Activated naive CD4-positive, alpha-beta T cell treated with anti-CD3 and anti-CD28 coated beads for 36 hours (primary cell): ENCODE measurements around the gene OR6B1. TPM values are rescaled to one million over a fixed set of nuclear protein-coding genes. Genes with fewer than 3 reads are reported as not detected.
A peak's percentile ranks its signal among the peaks of the same experiment; 100 is the strongest.

ENCODE experiments used
- CTCF ChIA-PET: fragments of 350-600 bp; sonication (Branson Sonifier 250); formaldehyde crosslinking; loops from one replicate; lab custom pipeline; 2021; ENCODE audit warnings: antibody characterized with exemption; lab: Charles Lee
- DNase-seq: peaks from one replicate; pipeline ENCODE4 v3.0.0-alpha.2; 2020
- H3K27ac Mint-ChIP-seq: one replicate; pipeline ENCODE4 v1.8.0; 2021; ENCODE audit warnings: mild to moderate bottlenecking, mixed read lengths
- H3K27me3 Mint-ChIP-seq: one replicate; pipeline ENCODE4 v1.8.0; 2021; ENCODE audit warnings: low read depth, mixed read lengths
- H3K36me3 Mint-ChIP-seq: one replicate; pipeline ENCODE4 v1.8.0; 2021; ENCODE audit warnings: low read depth, mixed read lengths
- H3K4me1 Mint-ChIP-seq: one replicate; pipeline ENCODE4 v1.8.0; 2021; ENCODE audit warnings: low read depth, mixed read lengths
- H3K4me3 Mint-ChIP-seq: one replicate; pipeline ENCODE4 v1.8.0; 2021; ENCODE audit warnings: mild to moderate bottlenecking, moderate library complexity, mixed read lengths
- H3K9me3 Mint-ChIP-seq: one replicate; pipeline ENCODE4 v1.8.0; 2021; ENCODE audit warnings: mixed read lengths
- intact Hi-C: fragments of 100-400 bp; cut with micrococcal nuclease; formaldehyde crosslinking; loops from one replicate; pipeline ENCODE4 v1.15.1; 2023
- total RNA-seq, 2 experiments: library from RNA; stranded (reverse); gene quantifications; one replicate each; pipeline ENCODE4 v1.2.3, GENCODE V29; 2021

The OR6B1 gene
- total RNA-seq, 2 experiments from 2014 or later: not detected

DNA sequence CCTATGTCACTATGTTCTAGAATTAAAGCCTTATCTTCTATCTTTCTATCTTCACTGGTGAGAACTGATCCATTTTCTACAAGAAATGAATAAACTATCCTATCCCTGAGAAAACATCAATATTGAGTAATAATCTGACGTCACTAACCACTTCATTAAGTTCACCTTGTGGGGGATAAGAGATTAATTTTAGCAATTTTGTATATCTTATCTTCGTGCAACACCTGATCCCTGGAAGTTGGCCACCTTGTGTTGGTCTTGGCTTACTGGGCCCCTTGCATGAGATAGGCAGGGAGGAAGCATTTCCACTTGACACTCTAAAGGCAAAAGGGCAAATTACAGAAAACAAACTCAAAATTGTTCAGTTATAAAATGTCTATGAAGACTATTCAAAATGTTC is 20.1 kb upstream of the OR6B1 start:
- Mint-ChIP-seq H3K27ac (no peak overlapping the region), H3K9me3 (no peaks in the 10 kb centered on the region), H3K4me1 (no peaks in the 10 kb centered on the region), H3K4me3 (no peak overlapping the region), H3K27me3 (peaks cover 5% of the 10 kb centered on the region), H3K36me3 (no peaks in the 10 kb centered on the region)
- CTCF ChIA-PET: no interaction called here
- DNase-seq: no peak
- intact Hi-C loops: no loop called here

DNA sequence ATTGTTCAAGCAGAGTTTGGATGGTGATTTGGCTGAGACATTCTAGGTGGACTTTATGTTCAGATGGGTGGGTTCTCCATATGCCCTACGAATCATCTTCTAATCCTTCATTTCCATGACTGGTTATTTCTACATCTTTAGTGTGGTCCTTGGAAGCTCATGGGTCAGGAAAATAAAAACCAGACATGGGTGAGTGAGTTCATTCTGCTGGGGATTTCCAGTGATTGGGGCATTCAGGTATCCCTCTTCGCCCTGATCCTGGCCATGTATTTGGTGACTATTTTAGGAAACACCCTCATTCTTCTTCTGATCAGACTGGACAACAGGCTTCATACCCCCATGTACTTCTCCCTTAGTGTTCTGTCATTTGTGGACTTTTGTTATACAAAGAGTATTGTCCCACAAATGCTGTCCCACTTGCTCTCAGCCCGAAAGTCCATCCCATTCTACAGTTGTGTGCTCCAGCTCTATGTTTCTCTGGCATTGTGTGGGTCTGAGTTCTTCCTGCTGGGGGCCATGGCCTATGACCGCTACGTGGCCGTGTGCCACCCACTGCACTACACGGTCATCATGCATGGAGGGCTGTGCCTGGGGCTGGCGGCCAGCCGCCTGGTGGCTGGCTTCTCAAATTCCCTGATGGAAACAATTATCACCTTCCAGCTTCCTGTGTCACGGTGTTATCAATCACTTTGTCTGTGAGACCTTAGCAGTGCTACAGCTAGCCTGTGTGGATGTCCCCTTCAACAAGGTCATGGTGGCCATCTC is 19.2 kb upstream of the OR6B1 start:
- Mint-ChIP-seq H3K27ac (no peak overlapping the region), H3K4me3 (no peak overlapping the region), H3K4me1 (no peaks in the 10 kb centered on the region), H3K27me3 (peaks cover 5% of the 10 kb centered on the region), H3K9me3 (no peaks in the 10 kb centered on the region), H3K36me3 (no peaks in the 10 kb centered on the region)
- CTCF ChIA-PET: no interaction called here
- no peak for DNase-seq
- intact Hi-C loops: no loop called here

DNA sequence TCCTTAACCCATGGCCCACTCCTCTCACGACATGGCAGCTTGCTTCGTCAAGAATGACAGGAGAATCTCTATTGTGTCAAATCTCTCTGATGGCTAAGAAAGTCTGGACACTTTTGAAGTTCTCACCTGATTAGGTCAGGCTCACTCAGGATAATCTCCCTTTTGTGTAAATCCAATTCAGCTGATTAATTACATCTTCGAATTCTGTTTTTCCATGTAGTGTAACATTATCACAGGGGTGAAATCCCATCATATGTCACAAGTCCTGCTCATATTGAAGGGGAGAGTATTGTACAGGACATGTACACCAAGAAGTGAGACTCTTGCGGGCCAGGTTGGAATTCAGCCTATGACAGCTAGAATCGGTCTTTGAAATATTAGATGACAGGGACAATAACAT is 16.2 kb upstream of the OR6B1 start:
- DNase-seq: no peak
- CTCF ChIA-PET: no interaction called here
- Mint-ChIP-seq H3K36me3 (peaks cover 2% of the 10 kb centered on the region), H3K4me3 (no peak overlapping the region), H3K9me3 (no peaks in the 10 kb centered on the region), H3K27me3 (peaks cover 5% of the 10 kb centered on the region), H3K4me1 (peaks cover 14% of the 10 kb centered on the region), H3K27ac (no peak overlapping the region)
- intact Hi-C loops: no loop called here

DNA sequence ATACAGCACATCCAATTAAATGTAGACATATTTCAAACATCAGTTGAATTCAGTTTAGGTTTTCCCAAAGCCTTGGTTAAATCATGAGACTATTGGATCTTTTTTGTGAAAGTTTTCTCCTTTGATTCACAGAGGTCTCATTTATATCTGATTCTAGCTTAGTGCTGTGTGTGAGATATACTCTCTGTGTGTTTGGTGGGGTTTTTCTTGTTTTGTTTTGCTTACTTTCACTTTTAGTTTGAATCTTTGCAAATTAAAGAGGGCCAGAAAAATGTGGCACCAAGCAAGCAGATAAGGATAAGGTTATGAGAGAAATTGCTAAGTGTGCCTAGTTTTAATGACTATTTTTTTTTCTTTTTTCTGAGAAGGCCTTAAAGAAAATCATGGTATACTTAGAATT is 12.6 kb upstream of the OR6B1 start:
- Mint-ChIP-seq H3K27ac (peak overlapping the region; percentile 16), H3K4me3 (no peak overlapping the region)
- CTCF ChIA-PET: interaction anchor here (2.2 kb wide), 1 partner anchor 141 kb away, joined by 5 read pairs; no protein-coding TSS in a partner anchor

DNA sequence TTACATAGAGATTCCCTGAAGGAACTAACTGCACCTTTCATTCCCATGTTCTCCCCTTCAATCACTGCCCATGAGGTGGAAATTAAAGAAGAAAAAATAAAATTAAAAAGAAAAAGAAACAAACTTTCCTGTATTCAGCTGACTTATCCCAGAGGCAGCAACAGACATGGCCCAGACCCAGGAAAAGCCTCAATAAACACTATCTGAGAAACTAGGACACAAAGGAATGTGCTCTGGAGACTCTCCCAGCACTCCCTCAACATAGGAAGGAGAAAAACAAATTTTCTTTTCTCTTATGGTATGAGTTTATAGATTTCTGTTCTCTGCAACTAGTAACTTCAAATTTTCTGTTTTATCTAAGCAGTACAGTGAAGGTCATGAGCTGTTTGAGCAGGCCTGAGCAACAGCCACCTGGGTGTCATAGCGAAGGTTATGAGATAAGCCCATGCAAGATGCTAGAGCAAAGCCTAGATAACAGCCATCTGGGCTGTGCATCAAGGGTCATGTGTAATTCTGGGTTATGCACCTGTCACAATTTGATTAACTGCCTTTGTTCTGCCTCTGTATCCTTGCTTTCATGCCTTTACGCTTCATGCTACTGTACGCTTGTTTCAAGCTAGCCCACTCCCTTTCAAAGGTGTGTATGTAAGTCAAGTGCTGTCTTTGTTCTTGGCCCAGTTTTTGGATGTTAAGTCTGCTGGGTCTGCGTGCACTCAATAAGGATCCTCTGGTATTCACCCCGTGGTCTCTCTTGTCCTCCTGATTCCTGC is 11.0 kb upstream of the OR6B1 start:
- intact Hi-C loops: no loop called here
- peaks cover 12% of the 10 kb centered on the region for H3K9me3 Mint-ChIP-seq
- no peak overlapping the region for H3K4me3 Mint-ChIP-seq

More for the DNA sequence above, 12.6 kb upstream of the OR6B1 start:
- Mint-ChIP-seq H3K9me3 (peaks cover 12% of the 10 kb centered on the region), H3K36me3 (peaks cover 10% of the 10 kb centered on the region), H3K27me3 (peaks cover 2% of the 10 kb centered on the region), H3K4me1 (peaks cover 14% of the 10 kb centered on the region)
- intact Hi-C loops: no loop called here
- no peak for DNase-seq

DNA sequence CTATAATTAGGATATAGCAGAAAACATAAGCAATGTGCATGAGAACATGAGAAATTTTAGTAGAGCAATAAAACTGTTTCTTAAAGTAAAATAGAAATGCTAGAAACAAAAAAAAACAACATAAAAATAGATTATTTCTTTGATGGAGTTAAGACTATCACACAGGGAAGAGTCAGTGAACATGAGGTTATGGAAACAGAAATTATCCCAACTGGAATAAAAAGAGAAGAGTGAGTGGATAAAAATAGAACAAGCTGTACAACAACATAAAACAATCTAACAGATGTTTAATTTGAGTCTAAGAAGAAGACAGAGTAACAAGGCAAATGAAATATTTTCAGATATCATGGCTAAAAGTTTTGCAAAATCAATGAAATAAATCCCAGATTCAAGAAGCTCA is 7.5 kb upstream of the OR6B1 start:
- Mint-ChIP-seq H3K4me1 (peaks cover 2% of the 10 kb centered on the region), H3K27me3 (peaks cover 6% of the 10 kb centered on the region), H3K36me3 (peaks cover 10% of the 10 kb centered on the region), H3K4me3 (no peak overlapping the region), H3K27ac (no peak overlapping the region), H3K9me3 (peaks cover 12% of the 10 kb centered on the region)
- intact Hi-C loops: no loop called here
- no peak for DNase-seq
- CTCF ChIA-PET: no interaction called here

More for the DNA sequence above, 11.0 kb upstream of the OR6B1 start:
- CTCF ChIA-PET: no interaction called here
- H3K27me3 Mint-ChIP-seq: peaks cover 2% of the 10 kb centered on the region
- peaks cover 10% of the 10 kb centered on the region for H3K36me3 Mint-ChIP-seq
- H3K4me1 Mint-ChIP-seq: peaks cover 14% of the 10 kb centered on the region
- DNase-seq: no peak
- no peak overlapping the region for H3K27ac Mint-ChIP-seq

DNA sequence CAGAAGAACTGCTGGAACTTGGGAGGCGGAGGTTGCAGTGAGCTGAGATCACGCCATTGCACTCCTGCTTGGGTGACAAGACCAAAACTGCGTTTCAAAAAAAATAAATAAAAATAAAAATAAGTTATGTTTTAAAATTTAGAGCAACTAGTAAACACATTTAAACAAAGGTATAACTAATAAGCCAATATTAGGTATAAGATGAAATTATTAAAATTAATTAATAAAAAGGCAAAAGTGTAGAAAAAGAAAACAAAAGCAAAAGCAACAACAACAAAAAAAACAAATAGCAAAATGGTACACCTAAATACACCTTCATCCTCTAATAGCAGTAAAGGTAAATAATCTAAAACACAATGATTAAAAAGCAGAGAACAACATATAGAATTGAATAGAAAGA is 6.2 kb upstream of the OR6B1 start:
- no peak overlapping the region for H3K27ac Mint-ChIP-seq
- H3K4me3 Mint-ChIP-seq: no peak overlapping the region
- intact Hi-C loops: no loop called here
- CTCF ChIA-PET: no interaction called here
- peaks cover 12% of the 10 kb centered on the region for H3K9me3 Mint-ChIP-seq
- H3K36me3 Mint-ChIP-seq: peaks cover 8% of the 10 kb centered on the region
- no peak for DNase-seq
- no peaks in the 10 kb centered on the region for H3K4me1 Mint-ChIP-seq
- peaks cover 6% of the 10 kb centered on the region for H3K27me3 Mint-ChIP-seq

DNA sequence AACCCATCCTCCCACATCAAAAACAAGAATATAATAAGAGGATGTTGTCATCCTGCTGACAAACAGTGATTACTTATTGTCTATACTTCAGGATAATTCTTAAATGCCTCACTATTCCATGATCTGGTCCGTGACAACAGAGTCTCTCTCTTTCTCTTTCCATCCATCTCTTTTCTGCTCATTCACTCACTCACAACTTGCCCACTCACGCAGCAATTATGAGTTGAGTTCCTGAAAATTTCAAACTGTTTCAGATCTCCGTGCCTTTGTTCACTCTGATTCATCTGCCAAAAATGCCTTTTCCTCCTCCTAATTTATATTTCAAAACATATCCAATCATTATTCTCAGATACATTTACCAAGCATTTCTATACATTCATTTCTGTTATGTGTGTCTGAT is 1.4 kb downstream of the OR6B1 start:
- Mint-ChIP-seq H3K36me3 (no peaks in the 10 kb centered on the region), H3K4me3 (no peak overlapping the region), H3K9me3 (no peaks in the 10 kb centered on the region), H3K4me1 (no peaks in the 10 kb centered on the region), H3K27ac (no peak overlapping the region), H3K27me3 (peaks cover 10% of the 10 kb centered on the region)
- CTCF ChIA-PET: interaction anchor here (1.9 kb wide), 1 partner anchor 126 kb away, joined by 5 read pairs; no protein-coding TSS in a partner anchor
- intact Hi-C loops: no loop called here
- DNase-seq: no peak

DNA sequence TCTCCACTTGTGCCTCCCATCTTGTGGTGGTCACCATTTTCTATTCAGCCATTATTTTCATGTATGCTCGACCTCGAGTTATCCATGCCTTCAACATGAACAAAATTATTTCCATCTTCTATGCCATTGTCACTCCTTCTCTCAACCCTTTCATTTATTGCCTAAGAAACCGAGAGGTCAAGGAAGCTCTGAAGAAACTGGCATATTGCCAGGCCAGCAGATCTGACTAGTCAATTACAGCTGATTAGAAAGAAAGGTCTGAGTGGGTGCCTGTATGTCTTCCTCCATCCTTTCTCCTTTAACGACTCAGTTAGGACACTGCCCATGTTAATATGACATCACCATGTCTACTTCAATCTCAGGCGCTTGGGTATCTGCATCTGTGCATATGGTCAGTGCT is 4.6 kb downstream of the OR6B1 start:
- DNase-seq: no peak
- Mint-ChIP-seq H3K4me1 (no peaks in the 10 kb centered on the region), H3K27me3 (peaks cover 13% of the 10 kb centered on the region), H3K9me3 (peaks cover 8% of the 10 kb centered on the region), H3K36me3 (no peaks in the 10 kb centered on the region), H3K4me3 (no peak overlapping the region), H3K27ac (no peak overlapping the region)
- CTCF ChIA-PET: no interaction called here
- intact Hi-C loops: no loop called here

DNA sequence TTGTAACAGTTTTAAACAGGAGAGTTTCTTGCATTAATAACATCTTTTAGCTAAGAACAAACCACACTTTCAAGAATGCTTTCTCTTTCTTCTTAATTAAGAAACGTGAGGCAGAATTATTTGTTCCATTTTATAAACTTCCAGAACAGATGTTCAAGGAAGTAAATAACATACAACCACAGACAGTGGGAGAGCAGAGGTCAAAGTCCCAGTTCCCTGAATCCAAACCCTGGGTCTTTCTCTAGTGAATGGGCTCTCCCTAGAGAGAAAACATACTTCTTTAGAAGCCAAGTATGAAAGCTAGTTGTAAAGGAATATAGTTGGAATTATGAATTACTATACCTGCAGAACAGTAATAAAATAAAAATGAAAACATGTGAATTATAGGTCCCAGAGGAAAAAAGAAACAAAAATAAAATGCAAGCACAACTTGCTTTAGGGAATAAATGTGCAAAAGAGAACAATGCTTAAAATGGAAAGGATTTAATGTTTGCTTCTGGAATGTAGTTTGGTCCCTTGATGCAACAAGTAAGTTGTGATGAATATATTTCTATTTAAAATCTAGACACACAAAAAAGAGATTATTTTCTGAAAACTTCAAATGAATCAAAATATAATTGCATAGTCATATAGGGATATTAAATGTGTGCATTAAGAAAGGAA is 6.0 kb downstream of the OR6B1 start:
- CTCF ChIA-PET: no interaction called here
- H3K4me1 Mint-ChIP-seq: no peaks in the 10 kb centered on the region
- H3K36me3 Mint-ChIP-seq: no peaks in the 10 kb centered on the region
- peaks cover 11% of the 10 kb centered on the region for H3K27me3 Mint-ChIP-seq
- H3K27ac Mint-ChIP-seq: no peak overlapping the region
- DNase-seq: no peak
- peaks cover 14% of the 10 kb centered on the region for H3K9me3 Mint-ChIP-seq
- intact Hi-C loops: no loop called here
- H3K4me3 Mint-ChIP-seq: no peak overlapping the region

DNA sequence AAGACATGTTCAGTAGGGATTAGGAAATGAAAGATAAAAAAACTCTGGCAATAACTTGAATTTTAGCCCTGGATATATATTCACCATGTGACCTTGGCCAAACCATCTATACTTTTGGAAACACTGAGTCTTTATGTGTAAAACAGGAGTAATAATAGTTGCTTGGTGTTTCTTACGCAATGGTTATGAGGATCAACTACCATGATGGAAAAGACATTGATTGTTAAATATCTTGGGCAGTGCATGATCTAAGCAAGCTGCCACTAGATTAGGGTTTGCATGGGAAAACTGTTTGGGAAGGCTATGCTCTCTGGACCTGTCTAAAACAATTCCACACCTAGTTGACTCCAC is 6.5 kb downstream of the OR6B1 start:
- Mint-ChIP-seq H3K36me3 (no peaks in the 10 kb centered on the region), H3K4me1 (no peaks in the 10 kb centered on the region), H3K4me3 (no peak overlapping the region), H3K9me3 (peaks cover 14% of the 10 kb centered on the region), H3K27ac (no peak overlapping the region), H3K27me3 (peaks cover 11% of the 10 kb centered on the region)
- CTCF ChIA-PET: interaction anchor here (0.9 kb wide), 1 partner anchor 121 kb away, joined by 4 read pairs; no protein-coding TSS in a partner anchor
- DNase-seq: no peak
- intact Hi-C loops: no loop called here

DNA sequence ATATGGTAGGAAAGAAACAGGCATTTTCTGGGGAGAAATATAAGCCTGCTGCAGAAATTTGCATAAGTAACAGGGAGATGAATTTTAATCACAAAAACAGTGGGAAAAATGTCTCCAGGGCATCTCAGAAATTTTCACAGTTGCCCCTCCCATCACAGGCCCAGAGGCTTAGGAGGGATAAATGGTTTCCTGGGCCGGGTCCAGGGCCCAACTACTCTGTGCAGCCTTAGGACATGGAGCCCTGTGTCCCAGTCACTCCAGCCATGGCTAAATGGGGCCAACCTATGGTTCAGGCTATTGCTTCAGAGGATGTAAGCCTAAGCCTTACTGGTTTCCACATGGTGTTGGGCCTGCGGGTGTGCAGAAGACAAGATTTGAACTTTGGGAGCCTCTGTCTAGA is 9.2 kb downstream of the OR6B1 start:
- CTCF ChIA-PET: no interaction called here
- Mint-ChIP-seq H3K36me3 (no peaks in the 10 kb centered on the region), H3K27ac (no peak overlapping the region), H3K9me3 (peaks cover 14% of the 10 kb centered on the region), H3K27me3 (peaks cover 8% of the 10 kb centered on the region), H3K4me1 (no peaks in the 10 kb centered on the region), H3K4me3 (no peak overlapping the region)
- intact Hi-C loops: no loop called here
- DNase-seq: no peak
